A549 (cell line): ENCODE measurements around the gene CFAP77.

Experiments used
- BHLHE40 ChIP-seq: IDR thresholded peaks from 2 replicates; pipeline ENCODE4 v1.6.1; 2012; ENCODE audit warnings: low read depth, low read length, inconsistent platforms
- CEBPB ChIP-seq, 2 experiments: fragments of >200 bp in 1 of 2; sonication (Bioruptor Twin) in 1 of 2; formaldehyde crosslinking in 1 of 2; IDR thresholded peaks; 2 replicates each; pipeline ENCODE4 v1.6.1; 2012 to 2016
- CTCF ChIP-seq: fragments of >200 bp; sonication (Bioruptor Twin); formaldehyde crosslinking; IDR thresholded peaks from 3 replicates; pipeline ENCODE4 v1.5.1; 2016
- JUNB ChIP-seq: fragments of >200 bp; sonication (Bioruptor Twin); formaldehyde crosslinking; IDR thresholded peaks from 2 replicates; pipeline ENCODE4 v1.6.1; 2016
- MAX ChIP-seq: IDR thresholded peaks from 2 replicates; pipeline ENCODE4 v1.6.1; 2012
- POLR2A ChIP-seq: IDR thresholded peaks from 2 replicates; pipeline ENCODE4 v1.6.1; 2012; ENCODE audit warnings: mild to moderate bottlenecking, low read length
- TP53 ChIP-seq: fragments of 250-450 bp; sonication (Bioruptor Pico); IDR thresholded peaks from 2 replicates; pipeline ENCODE4 v1.5.0; 2021; ENCODE audit warnings: mild to moderate bottlenecking, moderate library complexity

- TF ChIP-seq CTCF (no peak), POLR2A (no peak), TP53 (CRISPR knock-in tag) (no peak), CEBPB (IDR thresholded peaks at IDR 0.05) (no peak), MAX (no peak), JUNB (no peak), BHLHE40 (no peak)
Observed at GRCh38 chr9:132488626-132489025, 78.6 kb downstream of the CFAP77 start.
